H1 (cell line): ENCODE results near the gene COL2A1. TPM values are rescaled to one million over a fixed set of nuclear protein-coding genes. Genes with fewer than 3 reads are reported as not detected.

Experiments used
- CTCF ChIA-PET: fragments of 300-600 bp; sonication (Branson Sonifier 250); formaldehyde crosslinking; loops from one replicate; lab custom pipeline; 2021; ENCODE audit not compliant: partially characterized antibody; lab: Charles Lee
- POLR2A ChIA-PET: fragments of 300-600 bp; sonication (Branson Sonifier 250); formaldehyde crosslinking; loops from one replicate; lab custom pipeline; 2021; ENCODE audit warnings: inconsistent platforms; ENCODE audit not compliant: partially characterized antibody; lab: Charles Lee
- DNase-seq, 2 experiments: peaks; one replicate each; pipeline versions ENCODE4 v3.0.0 to v3.0.0-alpha.2; 2010 to 2022; ENCODE audit warnings: low spot score in 2 of 2, low read depth in 1 of 2, mixed read lengths in 1 of 2
- FAIRE-seq: peaks from 2 replicates; lab custom pipeline; 2011; peaks lifted over from hg19 to GRCh38; lab: Jason Lieb, UNC
- H2AFZ ChIP-seq: 2 replicates; pipeline ENCODE4 v1.8.1; 2012; ENCODE audit warnings: low read length, inconsistent platforms
- H2AK5ac ChIP-seq: 2 replicates; pipeline ENCODE4 v1.6.1; 2013; ENCODE audit warnings: low read depth, low read length
- H2BK120ac ChIP-seq: replicated peaks from 2 replicates; pipeline ENCODE3; 2013; ENCODE audit warnings: low read depth, low read length, inconsistent platforms
- H2BK12ac ChIP-seq: 2 replicates; pipeline ENCODE4 v1.6.1; 2013; ENCODE audit warnings: low read depth, low read length
- H2BK15ac ChIP-seq: 2 replicates; pipeline ENCODE4 v1.6.1; 2013; ENCODE audit warnings: low read length
- H2BK20ac ChIP-seq: 2 replicates; pipeline ENCODE4 v1.6.1; 2013; ENCODE audit warnings: low read length
- H2BK5ac ChIP-seq: 2 replicates; pipeline ENCODE4 v1.6.1; 2013; ENCODE audit warnings: low read depth, low read length
- H3K14ac ChIP-seq: 2 replicates; pipeline ENCODE4 v1.6.1; 2013; ENCODE audit warnings: inconsistent platforms; ENCODE audit not compliant: insufficient read length
- H3K18ac ChIP-seq: 2 replicates; pipeline ENCODE4 v1.6.1; 2013; ENCODE audit warnings: low read length; ENCODE audit errors: extremely low read depth
- H3K23ac ChIP-seq: 2 replicates; pipeline ENCODE4 v1.6.1; 2013; ENCODE audit warnings: inconsistent platforms; ENCODE audit not compliant: insufficient read length
- H3K23me2 ChIP-seq: 2 replicates; pipeline ENCODE4 v1.6.1; 2013; ENCODE audit warnings: low read depth, low read length
- H3K27ac ChIP-seq: 2 replicates; pipeline ENCODE4 v1.6.1; 2011; ENCODE audit warnings: low read depth, low read length, inconsistent platforms
- H3K27me3 ChIP-seq, 4 experiments: replicated peaks in 1 of 4; 1 replicate in 1 of 4; 2 replicates in 3 of 4; pipeline versions ENCODE4 v1.6.1 to v1.8.1; 2011 to 2013; ENCODE audit warnings: low read length in 3 of 4, mild to moderate bottlenecking in 3 of 4, inconsistent platforms in 2 of 4, mixed read lengths in 2 of 4, moderate library complexity in 1 of 4; ENCODE audit not compliant: control insufficient read depth in 3 of 4, insufficient read depth in 3 of 4; ENCODE audit errors: extremely low read depth in 1 of 4
- H3K36me3 ChIP-seq, 4 experiments: 2 replicates each; pipeline versions ENCODE4 v1.6.1 to v1.8.1; 2011 to 2013; ENCODE audit warnings: mild to moderate bottlenecking in 4 of 4, low read length in 3 of 4, moderate library complexity in 2 of 4, control low read depth in 1 of 4, inconsistent platforms in 1 of 4; ENCODE audit not compliant: insufficient read depth in 4 of 4, control insufficient read depth in 2 of 4
- H3K4ac ChIP-seq: replicated peaks from 2 replicates; pipeline ENCODE3; 2013; ENCODE audit warnings: low read length, low read depth, mixed read lengths, inconsistent platforms; ENCODE audit not compliant: insufficient read length
- H3K4me1 ChIP-seq, 4 experiments: replicated peaks in 1 of 4; 1 replicate in 1 of 4; 2 replicates in 3 of 4; pipeline versions ENCODE4 v1.6.1 to v1.8.1; 2011 to 2013; ENCODE audit warnings: low read length in 3 of 4, inconsistent platforms in 2 of 4, mixed read lengths in 1 of 4; ENCODE audit not compliant: insufficient read depth in 4 of 4, control insufficient read depth in 3 of 4
- H3K4me2 ChIP-seq, 2 experiments: 2 replicates each; pipeline versions ENCODE4 v1.6.1 to v1.8.1; 2011 to 2013; ENCODE audit warnings: low read depth in 2 of 2, low read length in 2 of 2, control low read depth in 1 of 2, inconsistent platforms in 1 of 2, mild to moderate bottlenecking in 1 of 2; ENCODE audit not compliant: insufficient read depth in 1 of 2
- H3K4me3 ChIP-seq, 4 experiments: fragments of 200-600, 300-600 bp in 1 of 4; sonication (generic), shearing (Covaris generic), sonication (Bioruptor Twin) in 1 of 4; 2 replicates each; pipeline versions ENCODE4 v1.5.1 to v1.8.1; 2011 to 2016; ENCODE audit warnings: low read length in 4 of 4, low read depth in 3 of 4, control low read depth in 2 of 4, inconsistent platforms in 2 of 4, mild to moderate bottlenecking in 2 of 4, mixed read lengths in 1 of 4, moderate library complexity in 1 of 4; ENCODE audit not compliant: insufficient read depth in 2 of 4; ENCODE audit errors: extremely low read depth in 1 of 4
- H3K56ac ChIP-seq: replicated peaks from 2 replicates; pipeline ENCODE3; 2013; ENCODE audit warnings: low read depth, mild to moderate bottlenecking, mixed read lengths, low read length, inconsistent platforms; ENCODE audit not compliant: insufficient read length
- H3K79me1 ChIP-seq: 2 replicates; pipeline ENCODE4 v1.6.1; 2013; ENCODE audit warnings: low read depth, low read length, control low read depth
- H3K79me2 ChIP-seq, 2 experiments: 2 replicates each; pipeline versions ENCODE4 v1.6.1 to v1.8.1; 2012 to 2013; ENCODE audit warnings: low read length in 2 of 2, mild to moderate bottlenecking in 2 of 2, inconsistent platforms in 1 of 2; ENCODE audit not compliant: insufficient read depth in 2 of 2, control insufficient read depth in 1 of 2
- H3K9ac ChIP-seq, 4 experiments: replicated peaks in 1 of 4; 1 replicate in 1 of 4; 2 replicates in 3 of 4; pipeline versions ENCODE4 v1.6.1 to v1.8.1; 2011 to 2013; ENCODE audit warnings: low read depth in 3 of 4, low read length in 3 of 4, control low read depth in 2 of 4, mild to moderate bottlenecking in 2 of 4, moderate library complexity in 2 of 4, inconsistent platforms in 1 of 4; ENCODE audit errors: extremely low read depth in 1 of 4
- H3K9me3 ChIP-seq, 2 experiments: 2 replicates each; pipeline versions ENCODE4 v1.6.1 to v1.8.1; 2012 to 2013; ENCODE audit warnings: mild to moderate bottlenecking in 2 of 2, moderate library complexity in 2 of 2, control low read depth in 1 of 2, inconsistent platforms in 1 of 2, low read depth in 1 of 2, low read length in 1 of 2, mixed read lengths in 1 of 2; ENCODE audit not compliant: insufficient read depth in 2 of 2
- H4K20me1 ChIP-seq, 2 experiments: replicated peaks in 1 of 2; 2 replicates each; pipeline versions ENCODE3 to v1.8.1; 2011 to 2013; ENCODE audit warnings: inconsistent platforms in 2 of 2, low read length in 2 of 2, mild to moderate bottlenecking in 1 of 2; ENCODE audit not compliant: insufficient read depth in 2 of 2, control insufficient read depth in 1 of 2
- H4K5ac ChIP-seq: 2 replicates; pipeline ENCODE4 v1.6.1; 2013; ENCODE audit warnings: low read length, low read depth, mixed read lengths, inconsistent platforms; ENCODE audit not compliant: insufficient read length
- H4K8ac ChIP-seq: 2 replicates; pipeline ENCODE4 v1.8.0; 2013; ENCODE audit warnings: mild to moderate bottlenecking, moderate library complexity, low read length, inconsistent platforms; ENCODE audit not compliant: insufficient read depth; ENCODE audit errors: extremely low read depth
- H4K91ac ChIP-seq: replicated peaks from 2 replicates; pipeline ENCODE3; 2013; ENCODE audit warnings: low read length, mixed read lengths, inconsistent platforms; ENCODE audit not compliant: insufficient read length
- EGR1 ChIP-seq: IDR thresholded peaks from 2 replicates; pipeline ENCODE4 v1.6.1; 2011; ENCODE audit warnings: low read depth, low read length, borderline replicate concordance
- EP300 ChIP-seq, 2 experiments: IDR thresholded peaks; 1 replicate in 1 of 2; 2 replicates in 1 of 2; pipeline ENCODE4 v1.6.1; 2011 to 2012; ENCODE audit warnings: low read depth in 2 of 2, low read length in 2 of 2, mild to moderate bottlenecking in 2 of 2, borderline replicate concordance in 1 of 2, inconsistent platforms in 1 of 2, moderate library complexity in 1 of 2
- GABPA ChIP-seq: IDR thresholded peaks from 2 replicates; pipeline ENCODE4 v1.6.1; 2011; ENCODE audit warnings: mild to moderate bottlenecking, low read length, moderate library complexity, borderline replicate concordance; ENCODE audit not compliant: insufficient read depth
- KDM1A ChIP-seq: fragments of 200-600, 300-600 bp; sonication (generic); IDR thresholded peaks from 2 replicates; pipeline ENCODE4 v1.7.1; 2016; ENCODE audit warnings: mild to moderate bottlenecking, low read length, borderline replicate concordance
- KDM4A ChIP-seq: IDR thresholded peaks from one replicate; pipeline ENCODE4 v1.7.1; 2012; ENCODE audit warnings: low read depth, mild to moderate bottlenecking, moderate library complexity, low read length, inconsistent platforms; ENCODE audit not compliant: severe bottlenecking
- RXRA ChIP-seq: IDR thresholded peaks from 2 replicates; pipeline ENCODE4 v1.6.1; 2011; ENCODE audit warnings: low read depth, mild to moderate bottlenecking, low read length, moderate library complexity; ENCODE audit not compliant: insufficient read depth
- WGBS, 2 experiments: shearing (Covaris generic) in 1 of 2; methylation state at CpG; one replicate each; pipeline versions ENCODE4 v1.1.6 to v1.1.7; 2013 to 2015; ENCODE audit warnings: low lambda C conversion rate in 2 of 2, mixed read lengths in 2 of 2, inconsistent platforms in 1 of 2, low coverage in 1 of 2, missing lambda C conversion rate in 1 of 2; ENCODE audit not compliant: insufficient replicate concordance in 2 of 2, insufficient coverage in 1 of 2, insufficient read length in 1 of 2; ENCODE audit errors: extremely low coverage in 1 of 2, missing lambda C conversion rate in 1 of 2; 5-methylcytosine and 5-hydroxymethylcytosine counted together
- polyA plus RNA-seq, 7 experiments: library from polyadenylated mRNA; depleted of rRNA in 3 of 7; stranded (reverse) in 5 of 7; unstranded in 2 of 7; fragments of >200 nt in 5 of 7; fragments of 200-250 nt in 2 of 7; gene quantifications; 1 replicate in 5 of 7; 2 replicates in 1 of 7; 4 replicates in 1 of 7; pipeline versions ENCODE4 v1.2.1 to v1.2.3, GENCODE V29; 2011 to 2013; ENCODE audit warnings: missing spikeins in 2 of 7, mixed read lengths in 2 of 7
- total RNA-seq: library from RNA; stranded (reverse); fragmentation: NEBNext Ultra II Directional; extraction: Animal tissue kit (Norgen Biotek cat#: 25700); gene quantifications from 2 replicates; pipeline ENCODE4 v1.2.1, GENCODE V29; 2021

Gene COL2A1
- total and polyA plus RNA-seq, 2 of the 8 experiments (the other 6 are each of a cell fraction or from before 2014, with no cell fraction given), result 4.2 to 14.6 TPM

- H3K56ac ChIP-seq, result no peak overlapping the region
- H2AFZ ChIP-seq, result no peak overlapping the region
- H3K4me1 ChIP-seq, result no peaks in the 10 kb centered on the region
- no peak overlapping the region for H2BK12ac ChIP-seq
- no peak overlapping the region for H4K8ac ChIP-seq
- H3K23me2 ChIP-seq, result no peaks in the 10 kb centered on the region
- H2BK20ac ChIP-seq, result no peak overlapping the region
- no peak overlapping the region for H3K4me3 ChIP-seq
- WGBS, 2 experiments, result 88% methylated on average over 11 of the region's 11 CpGs; no CpG with 5 or more reads in 1 of the 2 experiments
- H3K36me3 ChIP-seq, result no peaks in the 10 kb centered on the region
- no peaks in the 10 kb centered on the region for H3K79me2 ChIP-seq
- no peak overlapping the region for H2BK120ac ChIP-seq
- H3K27me3 ChIP-seq, result no peaks in the 10 kb centered on the region
- H2BK15ac ChIP-seq, result no peak overlapping the region
- no peak overlapping the region for H3K14ac ChIP-seq
- no peak overlapping the region for H2BK5ac ChIP-seq
- no peak overlapping the region for H4K91ac ChIP-seq
- H4K5ac ChIP-seq, result no peak overlapping the region
- no peaks in the 10 kb centered on the region for H3K9me3 ChIP-seq
- H3K18ac ChIP-seq, result no peak overlapping the region
- DNase-seq, result no peak
- no peak overlapping the region for H3K4me2 ChIP-seq
- no peaks in the 10 kb centered on the region for H3K79me1 ChIP-seq
- no peak overlapping the region for H2AK5ac ChIP-seq
- no peak overlapping the region for H3K27ac ChIP-seq
- no peak overlapping the region for H3K4ac ChIP-seq
- TF ChIP-seq EGR1 (no peak), KDM1A (no peak), EP300 (IDR thresholded peaks at IDR 0.05; ENCODE audit: borderline replicate concordance in 1 of 2, low read depth in 2 of 2, low read length in 2 of 2) (no peak), GABPA (no peak), RXRA (no peak), KDM4A (no peak)
- TF ChIP-seq, all 59 proteins: peak for 0
- CTCF ChIA-PET, result interaction anchor here (1.5 kb wide), 1 partner anchor 13 kb away, joined by 3 read pairs; no protein-coding TSS in a partner anchor
- POLR2A ChIA-PET, result no interaction called here
- no peak for FAIRE-seq
- Histone ChIP-seq H3K23ac (no peak overlapping the region), H4K20me1 (no peaks in the 10 kb centered on the region), H3K9ac (no peak overlapping the region)
Observed at GRCh38 chr12:47982770-47983169, 21.5 kb downstream of the COL2A1 start.
